GM21390 (cell line): ENCODE data around the gene CCNA2.

Experiments
- ATAC-seq: cut with Tn5 transposase; IDR thresholded peaks from one replicate; pipeline ENCODE4 v1.9.1; 2021; ENCODE audit not compliant: unreplicated experiment

CCNA2 gene

DNA sequence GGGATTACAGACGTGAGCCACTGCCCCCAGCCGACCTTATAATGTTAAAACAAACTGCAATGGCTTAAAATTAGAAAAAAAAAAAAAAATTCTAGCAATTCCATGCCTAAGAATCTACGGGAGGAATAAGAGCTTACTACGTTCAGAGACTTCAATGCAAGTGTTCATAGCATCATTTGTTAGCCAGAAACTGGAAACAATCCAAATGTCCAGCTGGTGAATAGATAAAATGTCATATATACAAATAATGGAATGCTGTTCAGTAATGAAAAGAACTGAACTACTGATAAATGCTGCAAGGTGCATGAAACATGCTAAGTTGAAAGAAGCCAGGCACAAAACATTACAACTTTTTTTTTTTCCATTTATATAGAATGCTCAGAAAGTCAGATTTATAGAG is 17.3 kb downstream of the CCNA2 start:
- ATAC-seq = no peak

DNA sequence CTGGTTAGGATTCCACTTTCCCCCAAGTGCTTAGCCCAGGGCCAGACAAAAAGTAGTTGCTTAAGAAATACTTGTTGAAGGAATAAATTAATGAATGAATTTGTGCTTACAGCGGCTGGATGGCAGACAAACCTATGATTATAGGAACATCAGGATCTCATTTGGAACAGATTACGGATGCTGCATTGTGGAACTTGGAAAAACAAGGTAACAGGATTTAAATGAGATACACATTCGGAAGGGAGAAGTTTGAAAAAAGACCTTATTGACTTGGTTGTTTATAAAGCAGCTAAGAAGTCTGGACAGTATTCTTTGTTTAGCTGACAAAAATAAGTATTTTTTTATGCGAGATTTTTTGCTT is 22.0 kb downstream of the CCNA2 start:
- no peak for ATAC-seq

DNA sequence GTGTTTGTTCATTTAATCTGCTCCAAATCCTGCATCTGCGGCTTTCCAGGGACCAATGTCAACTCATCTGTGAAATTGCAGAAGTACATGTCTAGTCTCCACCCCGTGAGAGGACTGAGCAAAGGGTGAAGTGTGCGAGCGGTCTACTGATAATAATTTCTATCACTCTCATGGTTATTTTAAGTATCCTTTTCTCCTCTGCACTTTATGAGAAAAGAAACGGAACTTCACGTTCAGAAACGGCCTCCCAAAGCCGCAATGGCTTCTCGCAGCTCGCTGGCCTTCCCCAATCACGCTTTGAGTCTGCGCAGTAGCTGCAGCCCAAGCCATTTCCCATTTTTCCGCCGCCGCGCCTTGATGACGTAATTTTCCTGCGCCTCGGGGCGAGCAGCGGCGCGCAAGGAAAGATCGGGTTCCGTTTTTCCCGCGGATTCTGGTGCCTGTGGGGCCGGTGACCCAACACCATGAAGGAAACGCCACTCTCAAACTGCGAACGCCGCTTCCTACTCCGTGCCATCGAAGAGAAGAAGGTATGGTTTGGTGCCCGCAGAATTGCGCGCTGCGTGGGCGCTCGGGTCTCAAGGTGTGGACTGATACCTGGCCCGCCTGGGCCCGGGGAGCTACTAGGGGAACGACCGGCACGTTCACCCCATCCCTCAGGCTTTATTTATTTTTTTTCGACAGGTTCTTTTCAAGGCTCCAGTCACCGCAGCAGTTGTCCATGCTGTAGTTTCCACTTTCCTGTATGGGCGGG is 22.5 kb downstream of the CCNA2 start, which contains the start of gene EXOSC9:
EXOSC9 (plus strand) TSS at position 363 of the 754 bp plus-strand sequence; CDS start at position 465, 102 bp downstream.
- peak; percentile 86 for ATAC-seq

DNA sequence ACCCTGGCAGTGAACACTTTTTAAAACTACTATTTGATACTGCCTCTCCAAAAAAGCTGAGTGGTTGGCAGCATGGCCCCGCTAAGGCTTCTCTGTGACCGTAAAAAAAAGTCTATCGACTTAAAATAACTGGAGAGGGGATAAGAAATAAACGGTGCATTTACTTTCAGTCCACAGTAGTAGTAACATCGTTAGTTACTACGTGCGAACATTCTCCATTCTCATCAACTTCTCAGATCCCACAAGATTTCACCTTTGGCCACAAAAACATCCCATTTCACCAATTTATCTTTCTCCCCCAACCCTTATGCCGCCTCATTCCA is 23.1 kb downstream of the CCNA2 start:
- ATAC-seq = peak; percentile 24

DNA sequence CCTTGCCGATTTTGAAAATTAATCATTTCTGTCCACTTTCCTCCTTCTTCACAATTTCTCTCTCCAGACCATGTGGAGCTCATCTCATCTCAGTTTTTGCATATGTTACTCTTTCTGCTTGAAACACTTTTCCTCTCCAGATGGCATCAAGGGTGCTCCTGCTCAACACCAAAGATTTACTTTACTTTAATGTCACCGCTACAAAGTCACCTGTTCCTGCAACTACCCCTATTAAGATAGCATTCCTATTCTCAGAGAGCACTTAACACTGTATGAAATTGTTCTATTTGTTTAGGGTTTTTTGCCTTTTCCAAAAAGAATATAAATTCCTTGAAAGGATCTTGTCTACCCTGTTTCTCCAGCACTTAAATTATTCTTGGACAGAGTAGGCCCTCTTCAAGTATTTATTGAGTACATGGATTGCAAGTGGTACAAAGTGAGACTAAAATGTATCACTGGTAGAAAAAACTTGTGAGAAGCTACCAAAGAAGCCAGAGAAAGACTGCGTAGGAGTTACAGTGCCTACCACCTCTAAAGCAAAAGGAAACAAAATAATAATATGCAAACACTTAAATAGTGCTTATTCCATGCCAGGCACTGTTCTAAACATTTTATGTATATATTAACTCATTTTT is 23.7 kb downstream of the CCNA2 start:
- ATAC-seq = no peak

DNA sequence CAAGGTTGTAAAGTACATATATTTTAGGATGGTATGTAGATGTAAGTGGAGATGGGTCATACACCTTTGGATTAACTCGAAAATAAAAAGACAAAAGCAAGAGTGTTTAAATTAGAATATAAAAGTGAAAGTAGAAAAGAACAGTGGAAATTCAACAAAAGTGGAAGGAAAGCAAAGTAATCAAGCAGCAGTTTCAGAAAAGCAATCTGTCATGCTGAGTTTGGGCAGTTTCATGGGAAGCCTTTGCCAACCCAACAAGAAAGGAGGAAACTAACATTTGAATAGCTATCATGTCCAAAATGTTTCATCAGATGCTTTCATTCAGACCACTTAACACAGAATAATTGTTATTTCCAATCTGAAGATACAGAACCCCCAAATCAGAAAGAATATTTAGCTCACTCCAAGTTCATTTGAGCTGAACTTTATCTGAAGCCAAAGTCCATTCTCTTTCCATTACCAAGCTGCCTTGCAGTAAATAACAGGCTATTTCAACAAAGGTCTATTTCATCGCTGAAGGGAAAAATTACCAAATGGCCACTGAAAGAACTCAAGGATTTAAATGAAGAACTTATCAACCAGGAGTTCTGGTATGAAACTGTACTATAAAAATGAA is 24.4 kb downstream of the CCNA2 start:
- ATAC-seq = no peak

DNA sequence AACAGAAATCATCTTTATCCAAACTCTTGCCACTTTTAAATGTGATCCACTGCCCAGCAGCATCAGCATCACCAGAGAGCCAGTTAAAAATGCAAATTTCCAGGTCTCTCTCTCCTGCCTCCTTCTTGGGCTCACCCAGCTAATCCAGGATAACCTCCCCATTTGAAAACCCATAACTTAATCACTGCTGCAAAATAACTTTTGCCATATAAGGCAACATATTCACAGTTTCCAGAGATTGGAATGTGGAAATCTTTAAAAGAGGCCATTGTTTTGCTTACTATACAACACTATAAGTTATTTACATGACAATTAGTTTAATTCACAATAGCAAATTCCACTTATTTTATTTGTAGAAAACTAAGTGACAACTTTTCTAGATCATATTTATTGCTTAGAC is 27.4 kb downstream of the CCNA2 start:
- no peak for ATAC-seq

DNA sequence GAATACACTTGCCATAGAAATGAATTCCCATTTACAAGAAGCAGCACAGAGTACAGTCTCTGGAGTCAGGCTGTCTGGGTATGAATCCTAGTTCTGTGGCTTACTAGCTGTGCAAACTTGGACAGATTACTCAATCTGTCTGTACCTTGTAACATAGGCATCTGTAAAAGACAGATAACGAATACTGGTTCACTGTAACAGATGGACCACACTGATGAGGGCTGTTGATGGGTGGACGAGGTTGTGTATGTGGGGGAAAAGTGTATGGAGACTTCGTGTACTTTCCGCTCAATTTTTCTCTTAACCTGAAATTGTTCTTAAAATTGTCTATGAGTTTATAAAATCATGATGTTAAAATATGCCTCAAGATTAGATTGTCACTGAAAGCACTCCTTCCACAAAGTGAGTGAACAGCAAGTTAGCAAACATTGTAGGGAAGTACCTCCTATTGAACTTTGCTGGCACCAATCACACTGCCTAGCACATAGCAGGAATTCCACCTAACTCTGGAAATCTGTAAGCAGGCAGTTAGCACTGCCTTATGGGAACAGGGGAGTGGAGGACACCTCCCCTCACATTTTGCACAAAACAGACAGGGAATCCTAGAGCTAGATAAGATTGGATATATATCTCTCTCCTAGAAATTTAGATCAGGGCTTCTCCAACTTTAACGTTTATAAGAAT is 29.0 kb downstream of the CCNA2 start:
- ATAC-seq = no peak

DNA sequence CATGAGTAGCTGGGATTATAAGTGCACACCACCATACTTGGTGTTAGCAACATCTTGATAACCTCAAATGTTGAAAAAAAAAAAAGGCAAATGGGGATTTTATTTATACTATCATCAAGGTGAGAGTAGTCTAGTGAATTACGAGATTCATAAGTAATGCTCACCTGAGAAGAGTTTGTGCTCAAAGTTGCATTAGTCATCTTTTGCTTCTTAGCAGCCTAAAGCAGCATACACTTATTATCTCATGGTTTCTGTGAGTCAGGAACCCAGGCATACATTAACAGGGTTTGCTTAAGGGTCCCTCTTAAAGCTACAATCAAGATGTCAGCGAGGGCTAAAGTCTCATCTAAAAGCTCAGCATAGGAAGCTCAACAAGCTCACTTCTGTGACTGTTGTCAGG is 30.7 kb downstream of the CCNA2 start:
- ATAC-seq = no peak

DNA sequence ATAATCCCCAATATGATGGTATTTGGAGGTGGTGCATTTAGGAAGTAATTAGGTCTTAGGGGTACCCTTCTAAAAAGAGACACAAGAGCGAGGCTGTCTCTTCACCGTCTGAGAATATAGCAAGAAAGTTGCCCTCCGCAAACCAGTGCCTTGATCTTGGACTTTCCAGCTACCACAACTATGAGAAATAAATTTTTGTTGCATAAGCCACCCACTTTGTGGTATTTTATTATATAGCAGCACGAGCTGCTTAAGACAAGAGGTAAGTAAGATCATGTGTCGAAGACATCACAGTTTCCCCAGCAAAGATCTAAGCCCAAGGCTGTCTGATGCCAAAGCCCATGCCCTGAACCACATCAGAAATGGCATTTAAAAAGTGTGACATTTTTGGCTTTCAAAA is 32.2 kb downstream of the CCNA2 start:
- no peak for ATAC-seq

DNA sequence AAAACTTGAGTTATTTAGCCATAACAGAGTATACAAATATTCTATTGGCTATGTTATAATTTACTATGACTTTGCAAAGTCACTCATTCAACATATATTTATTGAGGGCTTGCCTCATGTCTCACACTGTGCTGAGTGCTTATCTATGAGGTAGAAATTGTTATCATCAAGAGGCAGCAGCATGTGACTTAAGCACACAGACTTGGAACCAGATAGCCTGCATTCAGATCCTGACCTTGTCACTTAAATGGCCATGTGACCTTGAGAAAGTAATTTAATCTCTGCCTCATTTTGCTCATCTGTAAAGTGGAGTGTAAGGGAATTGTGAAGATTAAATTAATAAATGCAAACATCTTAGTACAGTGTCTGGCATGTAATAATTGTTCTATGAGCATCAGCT is 32.7 kb downstream of the CCNA2 start:
- no peak for ATAC-seq

DNA sequence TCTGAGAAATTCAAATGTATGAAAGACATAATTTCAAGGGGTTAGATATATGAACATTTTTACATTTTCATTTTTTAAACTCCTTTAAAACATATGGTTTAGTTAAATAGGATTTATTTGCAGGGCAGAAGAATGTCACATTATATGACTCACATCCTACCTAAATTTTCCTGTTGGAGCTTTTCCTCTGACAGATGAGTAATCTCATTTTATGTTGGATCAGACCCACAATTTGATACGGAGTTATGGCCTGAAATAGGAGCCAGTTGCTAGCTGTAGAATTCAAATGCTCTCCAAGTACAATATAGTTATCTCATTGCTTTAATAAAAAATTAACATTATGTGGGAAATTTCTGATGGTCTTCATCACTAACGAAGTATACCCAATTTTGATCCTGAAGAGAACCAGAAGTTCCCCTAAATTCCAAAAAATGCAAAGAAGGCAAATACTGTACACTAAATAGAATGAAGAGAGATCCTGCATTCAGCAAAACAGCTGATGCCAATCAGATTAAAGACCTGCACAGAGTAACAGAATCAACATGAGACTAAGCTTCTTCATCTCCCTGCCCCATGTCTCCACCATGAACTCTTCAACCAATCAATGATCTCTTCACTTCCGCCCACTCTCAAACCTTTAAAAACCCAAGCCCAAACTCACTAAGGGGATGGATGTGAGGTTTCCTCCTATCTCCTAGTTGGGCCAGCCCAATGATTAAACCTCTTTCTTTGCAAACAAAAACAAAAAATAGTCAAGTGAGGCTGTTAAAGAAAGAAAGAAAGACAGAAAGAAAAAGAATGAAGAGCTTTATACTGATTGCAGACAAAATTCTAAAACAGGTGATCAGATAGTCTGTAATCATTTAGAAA is 33.5 kb downstream of the CCNA2 start:
- ATAC-seq = no peak

DNA sequence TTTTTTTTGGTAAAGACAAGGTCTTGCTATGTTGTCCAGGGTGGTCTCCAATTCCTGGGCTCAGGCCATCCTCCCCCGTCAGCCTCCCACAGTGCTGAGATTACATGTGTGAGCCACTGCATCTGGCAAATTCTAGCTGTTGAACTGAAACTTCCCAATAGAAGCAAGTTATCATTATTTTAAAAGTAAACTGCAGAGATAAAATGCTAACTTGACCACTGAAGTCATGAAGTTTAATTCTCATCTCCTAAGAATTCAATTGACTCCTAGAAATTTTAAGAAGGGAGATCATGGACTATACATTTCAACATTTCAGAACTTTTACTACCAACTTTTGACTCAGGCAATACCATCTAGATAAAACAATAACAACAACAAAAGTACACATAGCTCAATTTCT is 34.2 kb downstream of the CCNA2 start:
- no peak for ATAC-seq

DNA sequence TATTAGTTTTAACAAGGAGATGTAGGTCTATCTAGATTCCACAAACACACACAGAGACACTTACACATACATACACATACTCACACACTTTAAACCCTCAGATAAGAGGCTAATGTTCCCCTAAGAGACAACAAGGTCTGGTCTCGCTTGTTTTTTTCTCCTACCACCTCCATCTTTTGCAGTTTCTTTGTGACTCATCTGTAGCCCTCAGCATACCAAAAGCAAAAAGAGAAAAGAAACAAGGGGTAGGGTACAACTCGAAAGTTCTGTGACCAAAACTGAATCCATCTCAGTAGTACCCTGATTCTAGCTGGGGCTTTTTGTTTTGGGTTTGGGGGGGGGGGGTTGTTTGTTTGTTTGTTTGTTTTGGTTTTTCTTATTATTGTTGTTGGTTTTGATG is 34.8 kb downstream of the CCNA2 start:
- ATAC-seq = peak; percentile 94

DNA sequence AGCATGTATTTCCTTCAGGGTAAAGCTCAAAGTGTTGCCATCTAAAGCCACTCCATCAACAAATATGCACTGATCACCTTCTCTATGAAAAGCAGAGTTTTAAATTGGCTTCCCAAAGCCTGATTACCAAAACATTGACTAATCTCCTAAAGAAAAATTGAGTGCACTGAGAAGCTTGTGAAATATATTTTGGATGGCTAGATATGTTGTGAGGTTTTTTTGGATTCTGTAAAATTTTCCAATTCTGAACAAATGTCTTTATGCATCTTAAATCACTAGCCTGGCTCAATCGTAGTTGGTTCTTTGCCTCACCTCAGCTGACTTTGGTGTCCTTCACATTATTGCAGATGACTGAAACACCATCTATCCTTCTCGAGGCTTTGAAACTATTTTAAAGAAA is 37.5 kb downstream of the CCNA2 start:
- ATAC-seq = no peak

DNA sequence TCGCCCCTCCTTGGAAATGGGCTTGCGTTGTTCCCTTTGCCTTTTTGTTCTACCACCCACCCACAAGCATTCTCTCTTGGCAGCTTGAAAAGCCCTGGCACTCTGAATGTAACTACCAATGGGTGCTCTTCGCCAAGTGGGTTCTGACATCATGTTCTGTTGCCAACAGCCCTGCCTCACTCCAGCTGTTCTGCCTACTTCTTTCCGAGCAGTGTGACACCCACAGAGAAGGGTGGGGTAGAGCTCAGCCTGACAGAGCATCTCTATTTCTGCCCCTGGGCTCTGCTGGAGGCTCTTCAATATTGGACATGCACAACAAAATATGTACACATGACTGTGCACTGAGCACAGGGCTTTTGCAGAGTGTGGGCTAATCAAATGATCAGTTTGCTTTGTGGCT is 38.2 kb downstream of the CCNA2 start:
- ATAC-seq = no peak

DNA sequence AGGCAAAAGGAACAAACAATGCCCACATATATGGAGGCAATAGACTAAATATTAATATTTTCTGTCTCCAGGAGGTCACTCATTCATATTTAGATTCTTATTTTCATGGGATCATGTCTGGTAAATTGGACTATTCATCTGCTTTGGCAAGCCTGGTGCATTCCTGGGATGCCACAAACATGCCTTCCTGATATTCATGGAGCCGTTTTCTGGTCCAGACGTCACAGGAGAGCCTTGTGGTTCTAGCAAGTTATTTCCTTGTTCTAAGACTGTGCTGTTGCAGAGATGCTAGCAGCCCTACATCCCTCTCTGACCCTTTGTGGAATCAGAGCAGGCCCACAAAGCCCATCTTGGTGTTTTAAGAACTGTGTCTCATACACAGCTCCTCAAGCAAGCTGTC is 38.7 kb downstream of the CCNA2 start:
- ATAC-seq = no peak

DNA sequence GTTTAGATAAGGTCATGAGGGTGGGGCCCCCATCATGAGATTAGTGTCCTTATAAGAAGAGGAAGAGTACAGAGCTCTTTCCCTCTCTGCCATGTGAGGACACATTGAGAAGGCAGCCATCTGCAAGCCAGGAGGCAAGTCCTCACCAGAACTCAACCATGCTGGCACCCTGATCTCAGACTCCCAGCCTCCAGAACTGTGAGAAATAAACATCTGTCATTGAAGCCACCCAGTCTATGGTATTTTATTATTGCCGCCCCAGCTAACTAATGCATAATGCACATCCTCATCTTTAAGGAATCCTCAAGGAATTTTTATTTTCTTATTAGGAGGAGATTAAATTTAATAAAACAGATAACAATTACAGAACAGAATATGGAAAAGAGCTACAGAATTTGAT is 39.3 kb downstream of the CCNA2 start:
- ATAC-seq = no peak

DNA sequence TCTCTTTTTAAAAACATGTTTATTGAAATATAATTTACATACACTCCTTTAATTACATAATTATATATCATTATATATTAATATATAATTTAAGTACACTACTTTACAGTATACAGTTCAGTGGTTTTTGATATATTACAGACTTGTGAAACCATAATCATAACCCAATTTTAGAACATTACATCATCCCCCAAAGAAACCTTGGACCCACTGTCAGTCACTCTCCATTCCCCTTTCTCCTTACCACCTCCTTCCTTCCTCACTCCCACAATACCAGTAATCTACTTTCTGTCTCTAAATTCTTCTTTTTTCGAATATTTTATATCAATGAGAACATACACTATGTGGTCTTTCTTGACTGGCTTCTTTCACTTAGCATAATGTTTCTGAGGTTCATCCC is 40.5 kb downstream of the CCNA2 start:
- ATAC-seq = no peak

DNA sequence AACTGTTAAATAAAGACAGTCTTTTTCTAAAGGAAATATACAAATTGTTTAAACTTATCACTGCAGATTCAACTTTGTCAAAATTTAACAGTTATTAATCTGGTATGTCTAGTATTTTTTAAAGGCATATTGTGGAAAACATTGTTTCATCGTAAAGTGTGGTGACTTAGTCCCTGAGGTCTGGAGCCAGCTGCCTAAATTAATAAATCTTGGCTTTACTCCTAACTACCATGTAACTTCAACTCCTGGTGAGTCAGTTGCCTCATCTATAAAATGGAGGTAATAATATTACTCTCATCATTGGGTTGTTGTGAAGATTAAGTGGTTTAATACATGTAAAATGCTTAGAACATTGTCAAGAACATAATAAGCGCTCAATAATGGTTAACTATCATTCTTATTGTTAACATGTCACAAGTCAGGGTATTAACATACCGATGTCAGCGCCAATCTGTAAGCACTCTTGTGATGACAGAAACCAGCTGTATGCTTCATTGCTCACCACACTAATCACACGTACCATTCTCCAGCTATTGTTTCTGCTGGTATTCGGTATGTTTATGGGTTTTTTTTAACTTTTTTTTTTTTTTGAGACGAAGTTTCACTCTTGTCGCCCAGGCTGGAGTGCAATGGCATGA is 44.6 kb downstream of the CCNA2 start:
- no peak for ATAC-seq

DNA sequence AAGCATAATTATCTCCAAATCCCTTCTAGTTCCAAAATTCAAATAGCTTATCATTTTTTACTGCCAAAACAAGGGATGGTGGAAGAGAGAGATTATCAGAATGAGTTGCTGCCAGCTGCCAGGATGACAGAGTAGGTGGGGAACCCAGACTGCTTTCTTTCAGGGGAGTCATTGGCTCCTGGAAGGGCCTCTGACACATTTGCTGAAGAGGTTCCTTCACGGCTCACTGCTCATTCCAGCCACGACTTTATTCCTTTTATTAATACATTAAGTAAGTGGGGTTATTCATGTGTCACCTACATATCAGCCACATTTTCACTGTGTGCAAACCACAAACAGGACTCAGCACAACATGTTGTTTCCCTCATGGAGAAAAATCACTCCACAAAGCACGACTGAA is 46.1 kb downstream of the CCNA2 start:
- ATAC-seq = peak; percentile 66
